HEK293T (cell line): ENCODE measurements around the gene CHD5.

Source experiments
- ARNT ChIP-seq: fragments of 450-650 bp; IDR thresholded peaks from 2 replicates; pipeline ENCODE4 v1.6.1; 2017; ENCODE audit warnings: mild to moderate bottlenecking
- BHLHE40 ChIP-seq: fragments of 450-650 bp; IDR thresholded peaks from 2 replicates; pipeline ENCODE4 v1.6.1; 2016; ENCODE audit warnings: mild to moderate bottlenecking, moderate library complexity, borderline replicate concordance
- HDGF ChIP-seq: fragments of 450-650 bp; IDR thresholded peaks from 2 replicates; pipeline ENCODE4 v1.6.1; 2017; ENCODE audit warnings: antibody characterized with exemption, borderline replicate concordance
- LEF1 ChIP-seq: fragments of 450-650 bp; IDR thresholded peaks from 2 replicates; pipeline ENCODE4 v1.6.1; 2017; ENCODE audit warnings: mild to moderate bottlenecking, borderline replicate concordance
- NFRKB ChIP-seq: fragments of 450-650 bp; IDR thresholded peaks from 2 replicates; pipeline ENCODE4 v1.6.1; 2016; ENCODE audit warnings: mild to moderate bottlenecking, moderate library complexity
- SP1 ChIP-seq: fragments of 450-650 bp; IDR thresholded peaks from 2 replicates; pipeline ENCODE4 v1.6.1; 2017
- SUZ12 ChIP-seq: fragments of 450-650 bp; IDR thresholded peaks from 2 replicates; pipeline ENCODE4 v1.6.1; 2016; ENCODE audit warnings: mild to moderate bottlenecking
- TARDBP ChIP-seq: fragments of 450-650 bp; IDR thresholded peaks from 2 replicates; pipeline ENCODE4 v1.6.1; 2016
- TF ChIP-seq, protein P1 (sequence below): fragments of 450-650 bp; IDR thresholded peaks from 2 replicates; pipeline ENCODE4 v1.6.1; 2016

DNA sequence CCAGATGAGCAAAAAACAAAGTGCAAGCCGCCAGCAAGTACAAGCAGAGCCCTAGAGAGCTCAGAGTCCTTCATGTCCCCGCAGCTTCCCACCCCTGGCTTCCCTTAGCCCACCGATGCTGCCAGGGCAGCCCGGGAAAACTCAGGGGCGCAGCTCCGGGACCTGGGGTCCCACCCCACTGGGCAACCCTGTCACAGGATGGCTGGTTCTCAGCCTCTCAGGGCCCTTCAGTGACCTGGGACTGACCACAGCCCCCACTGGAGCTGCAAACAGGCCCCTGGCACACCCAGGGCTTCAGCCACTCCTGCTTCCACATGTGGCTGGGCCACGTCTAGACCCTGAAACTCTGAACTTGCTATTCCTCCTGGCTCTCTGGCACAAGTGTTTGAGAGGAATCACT is 49.5 kb downstream of the CHD5 start:
- TF ChIP-seq BHLHE40: no peak
- no peak for TF ChIP-seq SUZ12
- TF ChIP-seq, protein P1, sequence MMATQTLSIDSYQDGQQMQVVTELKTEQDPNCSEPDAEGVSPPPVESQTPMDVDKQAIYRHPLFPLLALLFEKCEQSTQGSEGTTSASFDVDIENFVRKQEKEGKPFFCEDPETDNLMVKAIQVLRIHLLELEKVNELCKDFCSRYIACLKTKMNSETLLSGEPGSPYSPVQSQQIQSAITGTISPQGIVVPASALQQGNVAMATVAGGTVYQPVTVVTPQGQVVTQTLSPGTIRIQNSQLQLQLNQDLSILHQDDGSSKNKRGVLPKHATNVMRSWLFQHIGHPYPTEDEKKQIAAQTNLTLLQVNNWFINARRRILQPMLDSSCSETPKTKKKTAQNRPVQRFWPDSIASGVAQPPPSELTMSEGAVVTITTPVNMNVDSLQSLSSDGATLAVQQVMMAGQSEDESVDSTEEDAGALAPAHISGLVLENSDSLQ: no peak
- TF ChIP-seq LEF1: no peak
- no peak for TF ChIP-seq TARDBP
- no peak for TF ChIP-seq ARNT
- no peak for TF ChIP-seq SP1
- TF ChIP-seq NFRKB: no peak
- no peak for TF ChIP-seq HDGF
